Heart right ventricle (tissue), 16 donors: Measurements from ENCODE around the gene KRT73. TPM values are rescaled to one million over a fixed set of nuclear protein-coding genes. Genes with fewer than 3 reads are reported as not detected.

Experiments used
- ATAC-seq, 8 donors: fragments of 200-7000 bp; cut with Tn5 transposase; one replicate each; pipeline ENCODE4 v1.9.1; 2020; ENCODE audit warnings: mild to moderate bottlenecking in 8 of 8, moderate library complexity in 8 of 8, moderate number of reproducible peaks in 1 of 8
- DNase-seq, 2 donors: peaks; one replicate each; pipeline ENCODE4 v3.0.0-alpha.2; 2020
- H3K27ac ChIP-seq, 10 donors: fragments of 200-600 bp; sonication (generic) in 2 of 10; one replicate each; pipeline versions ENCODE4 v1.5.0 to v1.8.0; 2020 to 2022; ENCODE audit warnings: mild to moderate bottlenecking in 3 of 10
- H3K27me3 ChIP-seq, 7 donors: fragments of 200-600 bp; one replicate each; pipeline ENCODE4 v1.8.0; 2021 to 2022; ENCODE audit warnings: mild to moderate bottlenecking in 2 of 7
- H3K36me3 ChIP-seq, 9 donors: fragments of 200-600 bp; sonication (generic) in 1 of 9; one replicate each; pipeline versions ENCODE4 v1.5.0 to v1.8.0; 2020 to 2022; ENCODE audit warnings: mild to moderate bottlenecking in 2 of 9
- H3K4me1 ChIP-seq, 9 donors: fragments of 200-600 bp; sonication (generic) in 1 of 9; one replicate each; pipeline versions ENCODE4 v1.5.0 to v1.8.0; 2020 to 2022; ENCODE audit warnings: mild to moderate bottlenecking in 4 of 9
- H3K4me3 ChIP-seq, 10 donors: fragments of 200-600 bp; sonication (generic) in 2 of 10; one replicate each; pipeline versions ENCODE4 v1.5.0 to v1.8.0; 2020 to 2022; ENCODE audit warnings: mild to moderate bottlenecking in 7 of 10, moderate library complexity in 2 of 10
- H3K9me3 ChIP-seq, 11 donors: fragments of 200-600 bp in 10 of 11; sonication (generic) in 2 of 11; one replicate each; pipeline versions ENCODE4 v1.5.0 to v1.8.0; 2013 to 2022; ENCODE audit warnings: mild to moderate bottlenecking in 2 of 11, control low read depth in 1 of 11, moderate library complexity in 1 of 11
- WGBS, 2 donors: extraction: QIAGEN DNeasy Blood & Tissue Kit; methylation state at CpG; one replicate each; pipeline ENCODE4 v1.1.7; 2013; ENCODE audit warnings: inconsistent platforms in 1 of 2; 5-methylcytosine and 5-hydroxymethylcytosine counted together
- intact Hi-C, 10 donors: fragments of 100-400 bp; cut with DNase I; formaldehyde crosslinking; loops; one replicate each; pipeline versions ENCODE4 v1.11.1 to v1.14.2; 2022
- polyA plus RNA-seq, 2 donors: library from polyadenylated mRNA; stranded (reverse); fragments of 200-250 nt; gene quantifications; one replicate each; pipeline ENCODE4 v1.2.3, GENCODE V29; 2013
- total RNA-seq, 10 donors: library from RNA; stranded (reverse); fragmentation: NEBNext Ultra II Directional in 3 of 10; extraction: Animal tissue kit (Norgen Biotek cat#: 25700) in 3 of 10; gene quantifications; one replicate each; pipeline versions ENCODE4 v1.2.1 to v1.2.4, GENCODE V29; 2021 to 2023
- TF ChIP-seq, protein P1 (sequence below), 9 donors: fragments of 200-600 bp; sonication (generic) in 2 of 9; IDR thresholded peaks; one replicate each; pipeline versions ENCODE4 v1.5.0 to v1.8.0; 2021 to 2022; ENCODE audit warnings: antibody characterized with exemption in 9 of 9, mild to moderate bottlenecking in 5 of 9, moderate library complexity in 1 of 9
- donor health status: Arrhythmogenic right ventricular cardiomyopathy.
- donor health status: ischemic (EF 13 %, LVEDD 7.1; RV severe dilation, severe dysfunction).
- donor health status: healthy with polysubstance abuse.
- donor health status: DM: no; HTN: yes; CAD: no.
- donor health status: DM: no; HTN: no; CAD: no.
- donor health status: ischemic (EF 25% LVEDD 6.9; RV normal size, moderate dysfunction).
- donor health status: ischemic (EF 25% LVEDD 5.7; RV mildly dilated, moderate dysfunction).
- donor health status: healthy.
- donor health status: DM: yes; HTN: yes; CAD: no.
- donor health status: Ischemic cardiomyopathy.
- donor health status: ischemic (EF 35%, LVEDD 5.7; RV mildly dilated, moderate dysfunction).
- donor health status: nonischemic (EF 11% LVEDD 7.7; RV severe dilation, severe dysfunction).
- donor health status: DM: yes; HTN: yes; CAD: no.
- donor health status: PGD.
- donor health status: ischemic (EF 29% LVEDD 5.4; RV normal size, mild dysfunction).
- donor health status: nonischemic (EF 23%, LVEDD 6.1; RV moderate dilation, normal function).

KRT73 gene
- total and polyA plus RNA-seq, 12 donors = not detected

- intact Hi-C loops = loop anchor here in 1 of 10 donors (10.0 kb wide), 1 partner anchor 389 kb away; no protein-coding TSS in a partner anchor
- DNase-seq (no peak), ATAC-seq (no peak)
- TF ChIP-seq, protein P1, sequence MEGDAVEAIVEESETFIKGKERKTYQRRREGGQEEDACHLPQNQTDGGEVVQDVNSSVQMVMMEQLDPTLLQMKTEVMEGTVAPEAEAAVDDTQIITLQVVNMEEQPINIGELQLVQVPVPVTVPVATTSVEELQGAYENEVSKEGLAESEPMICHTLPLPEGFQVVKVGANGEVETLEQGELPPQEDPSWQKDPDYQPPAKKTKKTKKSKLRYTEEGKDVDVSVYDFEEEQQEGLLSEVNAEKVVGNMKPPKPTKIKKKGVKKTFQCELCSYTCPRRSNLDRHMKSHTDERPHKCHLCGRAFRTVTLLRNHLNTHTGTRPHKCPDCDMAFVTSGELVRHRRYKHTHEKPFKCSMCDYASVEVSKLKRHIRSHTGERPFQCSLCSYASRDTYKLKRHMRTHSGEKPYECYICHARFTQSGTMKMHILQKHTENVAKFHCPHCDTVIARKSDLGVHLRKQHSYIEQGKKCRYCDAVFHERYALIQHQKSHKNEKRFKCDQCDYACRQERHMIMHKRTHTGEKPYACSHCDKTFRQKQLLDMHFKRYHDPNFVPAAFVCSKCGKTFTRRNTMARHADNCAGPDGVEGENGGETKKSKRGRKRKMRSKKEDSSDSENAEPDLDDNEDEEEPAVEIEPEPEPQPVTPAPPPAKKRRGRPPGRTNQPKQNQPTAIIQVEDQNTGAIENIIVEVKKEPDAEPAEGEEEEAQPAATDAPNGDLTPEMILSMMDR (IDR thresholded peaks at IDR 0.05) = no peak
- Histone ChIP-seq H3K4me1 (no peaks in the 10 kb centered on the region), H3K27ac (no peak overlapping the region), H3K27me3 (peaks cover 0 to 23% (median 4%) of the 10 kb centered on the region in 7 donors), H3K4me3 (no peak overlapping the region), H3K9me3 (no peaks in the 10 kb centered on the region), H3K36me3 (no peaks in the 10 kb centered on the region)
- WGBS, 2 donors = 73% methylated on average over 9 of the region's 9 CpGs
These were observed 32.4 kb downstream of the KRT73 start for GRCh38 chr12:52585946-52586345.

GRCh38 chr12:52585066-52585465, 33.3 kb downstream of the KRT73 start:
- intact Hi-C loops = loop anchor here in 1 of 10 donors (10.0 kb wide), 1 partner anchor 390 kb away; no protein-coding TSS in a partner anchor
- no peak for DNase-seq
- TF ChIP-seq, protein P1 (IDR thresholded peaks at IDR 0.05) = no peak
- peaks cover 0 to 15% (median 6%) of the 10 kb centered on the region in 7 donors for H3K27me3 ChIP-seq
- ATAC-seq = no peak
- no peaks in the 10 kb centered on the region for H3K4me1 ChIP-seq
- H3K9me3 ChIP-seq = no peaks in the 10 kb centered on the region
- H3K27ac ChIP-seq = no peak overlapping the region
- no peaks in the 10 kb centered on the region for H3K36me3 ChIP-seq
- H3K4me3 ChIP-seq = no peak overlapping the region
- WGBS, 2 donors = 85 to 87% methylated on average over 3 of the region's 3 CpGs

GRCh38 chr12:52584156-52584682, 34.1 kb downstream of the KRT73 start:
- WGBS, 2 donors = 80 to 86% methylated on average over 9 of the region's 9 CpGs
- TF ChIP-seq, protein P1 (IDR thresholded peaks at IDR 0.05) = no peak
- H3K27me3 ChIP-seq = peaks cover 0 to 14% (median 6%) of the 10 kb centered on the region in 7 donors
- ATAC-seq (no peak), DNase-seq (no peak)
- H3K4me3 ChIP-seq = no peak overlapping the region
- intact Hi-C loops = loop anchor here in 9 of 10 donors (5.0 to 10.0 kb wide), 8 partner anchors 212 to 427 kb away; no protein-coding TSS in a partner anchor
- no peaks in the 10 kb centered on the region for H3K36me3 ChIP-seq
- H3K27ac ChIP-seq = no peak overlapping the region
- no peaks in the 10 kb centered on the region for H3K9me3 ChIP-seq
- H3K4me1 ChIP-seq = no peaks in the 10 kb centered on the region

DNA sequence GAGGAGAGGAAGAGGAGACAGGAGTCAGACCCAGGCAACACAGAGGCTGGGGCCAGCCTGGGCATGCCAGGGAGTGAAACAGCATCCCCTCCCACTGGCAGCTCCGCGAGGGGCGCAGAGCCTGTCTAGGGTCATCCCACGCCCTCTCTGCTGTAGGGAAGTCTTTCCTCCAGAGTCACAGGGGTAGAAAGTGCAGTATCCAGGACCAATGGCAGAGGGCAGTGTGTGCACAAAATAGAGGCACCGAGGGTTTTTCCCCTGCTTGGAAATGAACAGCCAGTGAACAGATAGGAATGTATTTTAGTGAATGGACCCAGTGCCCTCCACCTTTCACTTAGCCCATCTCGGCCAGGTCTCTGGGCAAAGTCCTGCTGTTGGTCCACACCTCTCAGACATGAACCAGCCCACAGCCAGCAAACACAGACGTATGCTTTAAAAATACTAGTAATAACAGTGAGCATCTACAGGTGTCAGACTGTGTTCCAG, 35.3 kb downstream of the KRT73 start:
- intact Hi-C loops = loop anchor here (1.0 to 10.0 kb wide), 11 partner anchors 211 to 426 kb away; no protein-coding TSS in a partner anchor
- WGBS, 2 donors = 12 to 16% methylated on average over 7 of the region's 7 CpGs
- peak in 1 of 2 donors; percentile 58 for DNase-seq
- peak; percentile 39 to 83 (median 77) for ATAC-seq
- Histone ChIP-seq H3K4me1 (no peaks in the 10 kb centered on the region), H3K27me3 (peaks cover 0 to 14% (median 6%) of the 10 kb centered on the region in 7 donors), H3K27ac (no peak overlapping the region), H3K9me3 (no peaks in the 10 kb centered on the region), H3K4me3 (no peak overlapping the region), H3K36me3 (no peaks in the 10 kb centered on the region)
- TF ChIP-seq, protein P1 (IDR thresholded peaks at IDR 0.05) = peak; percentile 43 to 73 (median 69)
